Measurements from ENCODE around the gene GTPBP1. TPM values are rescaled to one million over a fixed set of nuclear protein-coding genes. Genes with fewer than 3 reads are reported as not detected.

Gene GTPBP1
- total and polyA plus RNA-seq, 2 of the 13 experiments (the other 11 are each of a cell fraction or from before 2014, with no cell fraction given): 22.3 to 27.0 TPM

- no peak for TF ChIP-seq ZNF766 (CRISPR knock-in tag; IDR thresholded peaks at IDR 0.05; ENCODE audit: borderline replicate concordance)
- TF ChIP-seq ZNF281 (CRISPR knock-in tag; IDR thresholded peaks at IDR 0.05; ENCODE audit: borderline replicate concordance): no peak
- peak; percentile 21; the same call in 1 of the 2 replicates for TF ChIP-seq GFI1 (CRISPR knock-in tag; IDR thresholded peaks at IDR 0.05; ENCODE audit: borderline replicate concordance)
- TF ChIP-seq FOXK2 (IDR thresholded peaks at IDR 0.05): no peak
- TF ChIP-seq PATZ1 (CRISPR knock-in tag; IDR thresholded peaks at IDR 0.05): peak; percentile 91
- TF ChIP-seq ZFP1 (CRISPR knock-in tag; IDR thresholded peaks at IDR 0.05): no peak
- peak; percentile 71 for TF ChIP-seq PAXIP1 (CRISPR knock-in tag; conservative IDR thresholded peaks at IDR 0.05)
- TF ChIP-seq KDM3A (CRISPR knock-in tag; IDR thresholded peaks at IDR 0.05; ENCODE audit: low read depth): no peak
- no peak for TF ChIP-seq ZBTB21 (CRISPR knock-in tag; IDR thresholded peaks at IDR 0.05)
- TF ChIP-seq ZNF138 (CRISPR knock-in tag; IDR thresholded peaks at IDR 0.05; ENCODE audit: low read depth): no peak
- no peak for TF ChIP-seq RBM39 (IDR thresholded peaks at IDR 0.05; ENCODE audit: low read depth, low read length, poor library complexity, severe bottlenecking)
- no peak for TF ChIP-seq HMG20A (CRISPR knock-in tag; IDR thresholded peaks at IDR 0.05; ENCODE audit: borderline replicate concordance)
- no peak for TF ChIP-seq ZNF142 (CRISPR knock-in tag; IDR thresholded peaks at IDR 0.05)
- no peak for TF ChIP-seq YEATS2 (CRISPR knock-in tag; IDR thresholded peaks at IDR 0.05; ENCODE audit: borderline replicate concordance)
- no peak for TF ChIP-seq ZNF207 (IDR thresholded peaks at IDR 0.05; ENCODE audit: borderline replicate concordance)
- no peak for TF ChIP-seq REXO4 (CRISPR knock-in tag; IDR thresholded peaks at IDR 0.05; ENCODE audit: borderline replicate concordance)
Measured at GRCh38 chr22:38744981-38745380, 39.2 kb downstream of the GTPBP1 start (continued).
